Uterus (tissue), 4 donors: ENCODE results near the gene COL19A1. TPM values are rescaled to one million over a fixed set of nuclear protein-coding genes. Genes with fewer than 3 reads are reported as not detected.

Experiments used
- DNase-seq, 2 donors: peaks; one replicate each; pipeline ENCODE4 v3.0.0-alpha.2; 2019 to 2020
- H3K27ac ChIP-seq, 2 donors: fragments of 200-600 bp; sonication (generic); 1 replicate in 1 of 2; 2 replicates in 1 of 2; pipeline ENCODE4 v1.5.1; 2016 to 2018
- H3K27me3 ChIP-seq, 2 donors: fragments of 200-600 bp; sonication (generic); one replicate each; pipeline ENCODE4 v1.5.1; 2018 to 2019; ENCODE audit warnings: control low read depth in 1 of 2
- H3K36me3 ChIP-seq, 2 donors: fragments of 200-600 bp; sonication (generic); one replicate each; pipeline ENCODE4 v1.5.1; 2019; ENCODE audit warnings: control low read depth in 1 of 2
- H3K4me1 ChIP-seq, 2 donors: fragments of 200-600 bp; sonication (generic); one replicate each; pipeline ENCODE4 v1.5.1; 2018 to 2019; ENCODE audit warnings: control low read depth in 1 of 2
- H3K4me3 ChIP-seq, 2 donors: fragments of 200-600 bp; sonication (generic); 1 replicate in 1 of 2; 2 replicates in 1 of 2; pipeline ENCODE4 v1.5.1; 2018 to 2019; ENCODE audit warnings: mild to moderate bottlenecking in 1 of 2
- H3K9me3 ChIP-seq, 2 donors: fragments of 200-600 bp; sonication (generic); one replicate each; pipeline ENCODE4 v1.5.1; 2019; ENCODE audit warnings: control low read depth in 1 of 2
- CTCF ChIP-seq, 4 experiments: fragments of 200-600 bp in 2 of 4; fragments of 450-650 bp in 2 of 4; sonication (generic) in 2 of 4; IDR thresholded peaks; one replicate each; pipeline ENCODE4 v1.5.1; 2016 to 2019; ENCODE audit warnings: antibody characterized with exemption in 4 of 4, mild to moderate bottlenecking in 2 of 4, moderate library complexity in 1 of 4
- POLR2A ChIP-seq, 2 donors: fragments of 450-650 bp; IDR thresholded peaks; one replicate each; pipeline ENCODE4 v1.6.1; 2016; ENCODE audit warnings: antibody characterized with exemption in 2 of 2, mild to moderate bottlenecking in 1 of 2, moderate library complexity in 1 of 2
- intact Hi-C: fragments of 100-400 bp; cut with DNase I; formaldehyde crosslinking; loops from one replicate; pipeline ENCODE4 v1.15.1; 2023; ENCODE audit warnings: low total_unique reads
- total RNA-seq, 4 donors: library from RNA; depleted of rRNA in 3 of 4; stranded (reverse); fragments of >200 nt in 3 of 4; gene quantifications; one replicate each; pipeline versions ENCODE4 v1.1.0 to v1.2.4, GENCODE V29; 2014 to 2023
- donor health status: DM: yes; HTN: yes; CAD: no.

Gene COL19A1
- total RNA-seq, 4 donors from 2014 or later = under 0.01 to 0.28 TPM; not detected in 2

GRCh38 chr6:70028246-70028645 is 161.9 kb downstream of the COL19A1 start:
- Histone ChIP-seq H3K4me3 (no peak overlapping the region), H3K27ac (no peak overlapping the region), H3K27me3 (no peaks in the 10 kb centered on the region), H3K36me3 (no peaks in the 10 kb centered on the region), H3K9me3 (no peaks in the 10 kb centered on the region), H3K4me1 (no peaks in the 10 kb centered on the region)
- no peak for DNase-seq
- intact Hi-C loops = no loop called here
- TF ChIP-seq CTCF (IDR thresholded peaks at IDR 0.05) = no peak
- no peak for TF ChIP-seq POLR2A (IDR thresholded peaks at IDR 0.05)

- Histone ChIP-seq H3K36me3 (no peaks in the 10 kb centered on the region), H3K4me3 (no peak overlapping the region), H3K27me3 (no peaks in the 10 kb centered on the region), H3K4me1 (no peaks in the 10 kb centered on the region), H3K9me3 (no peaks in the 10 kb centered on the region), H3K27ac (no peak overlapping the region)
- TF ChIP-seq POLR2A (IDR thresholded peaks at IDR 0.05) = no peak
- no peak for TF ChIP-seq CTCF (IDR thresholded peaks at IDR 0.05)
- no peak for DNase-seq
- intact Hi-C loops = no loop called here
These were observed 162.6 kb downstream of the COL19A1 start for GRCh38 chr6:70028926-70029325.

GRCh38 chr6:70033781-70034180 is 167.4 kb downstream of the COL19A1 start:
- no peak for DNase-seq
- intact Hi-C loops = no loop called here
- H3K36me3 ChIP-seq = no peaks in the 10 kb centered on the region
- H3K27me3 ChIP-seq = no peaks in the 10 kb centered on the region
- no peaks in the 10 kb centered on the region for H3K4me1 ChIP-seq
- H3K27ac ChIP-seq = no peak overlapping the region
- no peaks in the 10 kb centered on the region for H3K9me3 ChIP-seq
- TF ChIP-seq CTCF (IDR thresholded peaks at IDR 0.05) (no peak), POLR2A (IDR thresholded peaks at IDR 0.05) (no peak)
- H3K4me3 ChIP-seq = no peak overlapping the region

GRCh38 chr6:70037445-70037844 is 171.1 kb downstream of the COL19A1 start:
- Histone ChIP-seq H3K27ac (no peak overlapping the region), H3K36me3 (no peaks in the 10 kb centered on the region), H3K9me3 (no peaks in the 10 kb centered on the region), H3K4me3 (no peak overlapping the region), H3K27me3 (no peaks in the 10 kb centered on the region), H3K4me1 (no peaks in the 10 kb centered on the region)
- intact Hi-C loops = no loop called here
- TF ChIP-seq CTCF (IDR thresholded peaks at IDR 0.05) = no peak
- TF ChIP-seq POLR2A (IDR thresholded peaks at IDR 0.05) = no peak
- DNase-seq = no peak

DNA sequence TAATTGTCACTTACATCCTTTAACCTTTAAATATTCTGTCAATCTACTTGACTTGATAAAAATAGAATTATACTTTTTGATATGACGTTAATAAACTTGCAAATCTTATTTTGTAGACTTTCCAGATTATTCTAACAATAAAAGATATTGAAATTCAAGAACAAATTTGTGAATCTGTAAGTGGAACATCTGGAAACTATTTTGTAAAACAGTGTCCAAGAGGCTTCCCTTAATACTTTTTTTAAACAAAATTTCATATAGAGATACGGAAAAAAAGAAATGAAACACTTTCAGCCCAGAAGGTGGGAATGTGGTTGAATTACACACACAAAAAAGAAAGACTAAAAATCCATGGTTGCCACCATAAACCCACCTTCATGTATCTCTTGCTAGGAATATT is 174.4 kb downstream of the COL19A1 start:
- no peak for TF ChIP-seq CTCF (IDR thresholded peaks at IDR 0.05)
- no peak for TF ChIP-seq POLR2A (IDR thresholded peaks at IDR 0.05)
- intact Hi-C loops = no loop called here
- no peaks in the 10 kb centered on the region for H3K36me3 ChIP-seq

More for the DNA sequence above, 174.4 kb downstream of the COL19A1 start:
- H3K27ac ChIP-seq = no peak overlapping the region
- no peak overlapping the region for H3K4me3 ChIP-seq
- DNase-seq = no peak
- no peaks in the 10 kb centered on the region for H3K4me1 ChIP-seq
- no peaks in the 10 kb centered on the region for H3K9me3 ChIP-seq
- no peaks in the 10 kb centered on the region for H3K27me3 ChIP-seq
